ENCODE measurements around the gene TM4SF20.
A peak's percentile ranks its signal among the peaks of the same experiment; 100 is the strongest.

The TM4SF20 gene

DNA sequence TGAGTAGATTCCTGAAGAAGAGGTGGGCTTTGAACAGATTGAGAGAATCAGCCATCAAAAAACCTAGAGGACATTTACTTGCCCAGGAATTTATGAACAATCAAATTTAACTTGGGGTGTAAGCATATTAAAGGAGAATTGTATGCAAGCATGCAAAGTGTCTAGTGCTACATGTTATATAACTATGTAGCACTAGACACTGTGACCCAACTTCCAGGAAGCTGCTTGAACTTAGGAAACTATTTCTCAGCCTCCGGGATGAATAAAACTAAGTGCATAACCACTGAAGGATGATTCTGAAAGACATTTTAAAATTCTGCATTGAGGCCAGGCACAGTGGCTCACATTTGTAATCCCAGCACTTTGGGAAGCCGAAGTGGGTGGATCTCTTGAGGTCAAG is 41.7 kb downstream of the TM4SF20 start:
- Histone ChIP-seq H3K27me3 (ENCODE audit: control insufficient read depth in 1 of 2, insufficient read depth in 2 of 2, low read length in 2 of 2) (no peaks in the 10 kb centered on the region), H3K9ac (ENCODE audit: low read length in 2 of 2) (no peak overlapping the region), H3K36me3 (ENCODE audit: control insufficient read depth in 2 of 2, insufficient read depth in 2 of 2, low read length in 2 of 2) (peaks cover 6 to 18% of the 10 kb centered on the region in 2 donors), H3K4me3 (ENCODE audit: low read length in 2 of 2) (no peak overlapping the region), H3K9me3 (ENCODE audit: control insufficient read depth in 2 of 2, low read length in 2 of 2) (no peaks in the 10 kb centered on the region), H3K4me1 (ENCODE audit: control insufficient read depth, insufficient read depth, low read length) (no peaks in the 10 kb centered on the region), H3K27ac (ENCODE audit: low read length) (no peak overlapping the region)

DNA sequence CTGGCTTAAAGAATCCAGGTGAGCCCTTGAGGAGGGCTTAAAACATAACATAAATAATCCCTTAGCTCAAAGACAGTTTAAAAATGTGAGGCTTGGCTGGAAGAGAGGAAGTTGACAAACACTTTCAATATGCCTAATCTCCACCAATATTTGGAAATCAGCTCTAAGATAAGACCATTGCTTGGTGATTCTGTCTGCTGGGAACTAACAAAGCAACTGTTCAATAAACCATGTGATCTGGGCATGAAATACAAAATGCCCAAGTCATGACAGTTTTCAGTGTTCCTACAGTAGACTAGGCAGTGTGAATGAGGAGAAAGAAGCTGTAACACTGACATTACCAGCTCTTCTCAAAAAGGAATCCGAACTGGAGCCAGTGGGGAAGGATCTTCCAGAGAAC is 43.4 kb downstream of the TM4SF20 start:
- Histone ChIP-seq H3K9ac (ENCODE audit: low read length in 2 of 2) (no peak overlapping the region), H3K9me3 (ENCODE audit: control insufficient read depth in 2 of 2, low read length in 2 of 2) (no peaks in the 10 kb centered on the region), H3K4me3 (ENCODE audit: low read length in 2 of 2) (no peak overlapping the region), H3K4me1 (ENCODE audit: control insufficient read depth, insufficient read depth, low read length) (no peaks in the 10 kb centered on the region), H3K36me3 (ENCODE audit: control insufficient read depth in 2 of 2, insufficient read depth in 2 of 2, low read length in 2 of 2) (peaks cover 6 to 18% of the 10 kb centered on the region in 2 donors), H3K27ac (ENCODE audit: low read length) (no peak overlapping the region), H3K27me3 (ENCODE audit: control insufficient read depth in 1 of 2, insufficient read depth in 2 of 2, low read length in 2 of 2) (no peaks in the 10 kb centered on the region)

DNA sequence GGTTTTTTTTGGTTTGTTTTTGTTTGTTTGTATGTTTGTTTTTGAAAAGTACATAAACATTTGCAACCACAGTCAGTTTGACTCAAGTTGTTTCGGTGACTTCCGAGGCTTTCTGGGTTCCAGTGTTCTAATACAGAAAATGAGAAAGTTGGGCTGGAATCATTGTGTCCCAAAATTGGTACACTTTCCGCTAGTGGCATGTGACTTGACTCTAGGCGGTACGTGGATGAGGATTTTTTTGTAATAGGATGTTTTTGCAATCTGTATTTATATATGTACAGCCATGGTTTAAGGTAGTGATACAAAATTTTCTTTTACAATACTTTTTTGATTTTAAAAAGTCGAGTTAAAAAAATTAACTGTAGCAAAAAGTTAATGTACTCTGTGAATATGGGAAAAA is 52.3 kb downstream of the TM4SF20 start:
- Histone ChIP-seq H3K36me3 (ENCODE audit: control insufficient read depth in 2 of 2, insufficient read depth in 2 of 2, low read length in 2 of 2) (no peaks in the 10 kb centered on the region), H3K9ac (ENCODE audit: low read length in 2 of 2) (no peak overlapping the region), H3K27me3 (ENCODE audit: control insufficient read depth in 1 of 2, insufficient read depth in 2 of 2, low read length in 2 of 2) (no peaks in the 10 kb centered on the region), H3K9me3 (ENCODE audit: control insufficient read depth in 2 of 2, low read length in 2 of 2) (no peaks in the 10 kb centered on the region), H3K27ac (ENCODE audit: low read length) (no peak overlapping the region), H3K4me3 (ENCODE audit: low read length in 2 of 2) (no peak overlapping the region), H3K4me1 (ENCODE audit: control insufficient read depth, insufficient read depth, low read length) (no peaks in the 10 kb centered on the region)

DNA sequence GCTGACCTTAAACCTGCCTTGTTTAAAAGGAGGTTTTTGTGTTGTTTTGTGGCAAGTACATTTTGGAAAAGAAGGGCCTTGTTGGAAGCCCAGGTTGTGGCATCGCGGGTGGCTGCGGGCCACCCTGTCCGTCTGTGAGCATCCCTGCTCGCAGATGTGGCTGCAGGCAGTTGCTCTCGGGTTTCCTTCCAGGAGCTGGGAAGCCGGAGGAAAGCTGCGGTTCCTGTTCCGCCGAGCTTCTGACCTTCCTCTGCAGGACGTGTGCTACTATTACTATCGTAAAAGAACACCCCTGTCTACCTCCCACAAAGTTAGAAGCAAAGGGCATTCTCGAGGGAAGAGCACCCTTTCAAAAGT is 53.3 kb downstream of the TM4SF20 start:
- H3K36me3 ChIP-seq (ENCODE audit: control insufficient read depth in 2 of 2, insufficient read depth in 2 of 2, low read length in 2 of 2): no peaks in the 10 kb centered on the region
- H3K4me1 ChIP-seq (ENCODE audit: control insufficient read depth, insufficient read depth, low read length): no peaks in the 10 kb centered on the region
- peak overlapping the region; percentile 89 to 90 for H3K4me3 ChIP-seq (ENCODE audit: low read length in 2 of 2)
- H3K9me3 ChIP-seq (ENCODE audit: control insufficient read depth in 2 of 2, low read length in 2 of 2): no peaks in the 10 kb centered on the region
- H3K27me3 ChIP-seq (ENCODE audit: control insufficient read depth in 1 of 2, insufficient read depth in 2 of 2, low read length in 2 of 2): no peaks in the 10 kb centered on the region
- peak overlapping the region; percentile 87 to 94 for H3K9ac ChIP-seq (ENCODE audit: low read length in 2 of 2)
- peak overlapping the region; percentile 80 for H3K27ac ChIP-seq (ENCODE audit: low read length)

DNA sequence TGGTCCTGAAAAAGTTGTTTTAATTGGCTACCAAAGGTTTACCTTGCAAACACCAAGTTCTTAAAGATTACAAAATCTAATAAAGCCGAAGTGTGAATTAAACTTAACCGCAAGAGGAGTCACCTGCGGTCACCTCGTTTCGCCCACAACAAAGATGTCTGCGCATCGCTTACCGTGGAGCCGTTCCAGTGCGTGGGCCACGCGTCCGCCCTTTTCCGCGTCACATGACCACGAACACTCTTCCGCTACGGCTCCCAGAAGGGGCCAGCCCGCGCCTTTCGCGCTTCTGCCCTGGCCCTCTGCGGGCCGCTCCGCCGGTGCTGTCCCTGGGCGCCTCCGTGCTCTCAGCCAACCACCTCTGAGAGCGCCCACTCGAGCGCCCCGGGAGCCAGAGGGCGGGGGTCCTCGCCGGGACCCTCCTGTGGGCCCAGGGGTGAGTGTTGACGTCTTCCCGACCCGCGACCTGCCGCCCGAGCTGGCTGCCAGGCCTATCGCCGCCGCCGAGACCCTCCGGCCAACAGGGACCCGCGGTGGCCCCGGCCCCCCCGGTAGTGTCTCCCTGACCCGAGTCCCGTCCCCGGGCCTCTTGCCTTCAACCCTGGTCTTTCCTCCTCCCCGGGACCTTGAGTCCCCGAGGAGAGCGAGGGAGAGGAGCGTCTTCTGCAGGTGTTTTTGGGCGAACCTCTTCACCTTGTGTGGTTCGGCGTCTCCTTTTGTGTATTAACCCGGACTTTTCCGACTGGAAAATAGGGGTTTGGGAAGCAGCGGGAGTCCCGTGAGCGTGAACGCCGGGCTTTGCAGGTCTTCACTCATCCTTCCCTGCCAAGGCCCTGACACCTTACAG is 53.9 kb downstream of the TM4SF20 start, which contains the start of gene MFF:
Gene MFF (plus strand): TSS at position 257 of the 844 bp plus-strand sequence. CDS start 5,415 bp downstream, outside the sequence.
- H3K27ac ChIP-seq (ENCODE audit: low read length): peak within 1 kb of the TSS; percentile 80
- H3K36me3 ChIP-seq (ENCODE audit: control insufficient read depth in 2 of 2, insufficient read depth in 2 of 2, low read length in 2 of 2): no peaks in the 10 kb centered on the region
- H3K27me3 ChIP-seq (ENCODE audit: control insufficient read depth in 1 of 2, insufficient read depth in 2 of 2, low read length in 2 of 2): no peaks in the 10 kb centered on the region
- no peaks in the 10 kb centered on the region for H3K9me3 ChIP-seq (ENCODE audit: control insufficient read depth in 2 of 2, low read length in 2 of 2)
- H3K4me1 ChIP-seq (ENCODE audit: control insufficient read depth, insufficient read depth, low read length): no peaks in the 10 kb centered on the region
- H3K4me3 ChIP-seq (ENCODE audit: low read length in 2 of 2): peak within 1 kb of the TSS; percentile 89 to 90
- H3K9ac ChIP-seq (ENCODE audit: low read length in 2 of 2): peak within 1 kb of the TSS; percentile 87 to 94

DNA sequence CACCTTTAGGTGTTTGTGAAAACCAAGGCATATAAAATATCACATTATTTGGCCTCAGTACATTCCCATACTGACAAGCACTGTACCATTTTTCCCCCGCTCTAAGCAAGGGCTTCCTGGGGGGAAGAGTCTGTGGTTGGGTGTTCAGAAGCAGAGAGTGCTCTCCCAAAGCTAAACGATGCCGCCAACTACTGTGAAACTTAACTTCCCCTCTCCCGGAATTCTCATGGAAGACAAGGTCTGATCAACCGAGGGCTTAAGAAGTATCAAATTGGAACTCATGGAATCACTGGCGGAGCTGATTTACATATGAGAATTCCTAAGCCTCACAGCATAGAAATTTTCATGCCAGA is 54.5 kb downstream of the TM4SF20 start:
- no peaks in the 10 kb centered on the region for H3K36me3 ChIP-seq (ENCODE audit: control insufficient read depth in 2 of 2, insufficient read depth in 2 of 2, low read length in 2 of 2)
- H3K9me3 ChIP-seq (ENCODE audit: control insufficient read depth in 2 of 2, low read length in 2 of 2): no peaks in the 10 kb centered on the region
- peak overlapping the region; percentile 89 to 90 for H3K4me3 ChIP-seq (ENCODE audit: low read length in 2 of 2)
- H3K4me1 ChIP-seq (ENCODE audit: control insufficient read depth, insufficient read depth, low read length): no peaks in the 10 kb centered on the region
- H3K27ac ChIP-seq (ENCODE audit: low read length): peak overlapping the region; percentile 80
- H3K27me3 ChIP-seq (ENCODE audit: control insufficient read depth in 1 of 2, insufficient read depth in 2 of 2, low read length in 2 of 2): no peaks in the 10 kb centered on the region
- H3K9ac ChIP-seq (ENCODE audit: low read length in 2 of 2): peak overlapping the region; percentile 87 to 94

DNA sequence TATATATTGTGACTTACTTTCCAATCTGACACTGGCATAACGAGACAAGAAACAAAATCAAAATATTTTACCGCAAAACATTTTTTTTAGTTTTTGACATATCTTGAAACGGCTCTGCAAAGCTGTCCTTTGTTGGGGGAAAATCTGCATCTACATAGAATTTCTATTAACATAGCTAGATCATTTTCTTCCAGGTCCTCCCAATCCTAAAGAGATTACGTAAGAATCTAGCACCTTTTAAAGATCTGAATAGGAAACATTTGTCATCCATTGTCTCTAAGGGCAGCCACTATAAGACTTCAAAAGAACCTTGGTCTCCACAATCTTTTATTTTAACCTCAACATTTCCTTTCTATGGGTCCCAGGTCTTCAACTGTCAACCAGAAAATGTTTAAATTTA is 55.3 kb downstream of the TM4SF20 start:
- Histone ChIP-seq H3K27ac (ENCODE audit: low read length) (no peak overlapping the region), H3K9me3 (ENCODE audit: control insufficient read depth in 2 of 2, low read length in 2 of 2) (no peaks in the 10 kb centered on the region), H3K9ac (ENCODE audit: low read length in 2 of 2) (no peak overlapping the region), H3K4me1 (ENCODE audit: control insufficient read depth, insufficient read depth, low read length) (no peaks in the 10 kb centered on the region), H3K4me3 (ENCODE audit: low read length in 2 of 2) (peak overlapping the region; percentile 89 to 90), H3K36me3 (ENCODE audit: control insufficient read depth in 2 of 2, insufficient read depth in 2 of 2, low read length in 2 of 2) (no peaks in the 10 kb centered on the region), H3K27me3 (ENCODE audit: control insufficient read depth in 1 of 2, insufficient read depth in 2 of 2, low read length in 2 of 2) (no peaks in the 10 kb centered on the region)

DNA sequence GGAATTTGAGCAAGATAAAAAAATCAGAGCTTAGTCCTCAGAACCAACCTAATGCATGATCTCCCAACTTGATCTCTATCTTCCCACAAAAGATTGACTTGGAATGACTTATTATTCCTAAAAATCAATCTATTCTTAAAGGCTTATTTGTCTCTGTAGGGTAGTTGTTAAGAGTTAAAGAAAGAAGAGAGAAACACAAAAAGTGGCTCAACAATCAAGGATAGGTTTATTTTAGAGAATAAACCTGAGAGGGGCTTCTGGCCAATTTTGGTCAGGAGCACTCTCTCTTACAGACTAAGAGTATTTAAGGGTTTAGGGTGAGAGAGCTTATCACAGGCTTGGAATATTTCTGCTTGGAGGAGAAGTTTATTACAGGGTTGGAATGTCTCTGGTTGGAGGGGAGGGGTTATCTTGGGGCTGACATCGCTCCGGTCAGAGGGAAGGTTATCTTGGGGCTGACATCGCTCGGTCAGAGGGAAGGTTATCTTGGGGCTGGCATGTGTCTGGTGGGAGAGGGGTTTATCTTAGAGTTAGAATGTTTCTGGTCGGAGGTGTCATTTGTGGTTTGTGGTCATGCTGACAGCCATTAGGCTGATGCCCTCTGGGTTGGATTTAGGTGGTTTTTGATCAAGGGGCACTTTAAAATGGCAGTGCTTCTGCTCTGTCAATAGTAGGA is 56.4 kb downstream of the TM4SF20 start:
- no peaks in the 10 kb centered on the region for H3K9me3 ChIP-seq (ENCODE audit: control insufficient read depth in 2 of 2, low read length in 2 of 2)
- H3K27ac ChIP-seq (ENCODE audit: low read length): no peak overlapping the region
- no peaks in the 10 kb centered on the region for H3K4me1 ChIP-seq (ENCODE audit: control insufficient read depth, insufficient read depth, low read length)
- no peak overlapping the region for H3K4me3 ChIP-seq (ENCODE audit: low read length in 2 of 2)
- no peaks in the 10 kb centered on the region for H3K27me3 ChIP-seq (ENCODE audit: control insufficient read depth in 1 of 2, insufficient read depth in 2 of 2, low read length in 2 of 2)
- no peak overlapping the region for H3K9ac ChIP-seq (ENCODE audit: low read length in 2 of 2)
- H3K36me3 ChIP-seq (ENCODE audit: control insufficient read depth in 2 of 2, insufficient read depth in 2 of 2, low read length in 2 of 2): no peaks in the 10 kb centered on the region

DNA sequence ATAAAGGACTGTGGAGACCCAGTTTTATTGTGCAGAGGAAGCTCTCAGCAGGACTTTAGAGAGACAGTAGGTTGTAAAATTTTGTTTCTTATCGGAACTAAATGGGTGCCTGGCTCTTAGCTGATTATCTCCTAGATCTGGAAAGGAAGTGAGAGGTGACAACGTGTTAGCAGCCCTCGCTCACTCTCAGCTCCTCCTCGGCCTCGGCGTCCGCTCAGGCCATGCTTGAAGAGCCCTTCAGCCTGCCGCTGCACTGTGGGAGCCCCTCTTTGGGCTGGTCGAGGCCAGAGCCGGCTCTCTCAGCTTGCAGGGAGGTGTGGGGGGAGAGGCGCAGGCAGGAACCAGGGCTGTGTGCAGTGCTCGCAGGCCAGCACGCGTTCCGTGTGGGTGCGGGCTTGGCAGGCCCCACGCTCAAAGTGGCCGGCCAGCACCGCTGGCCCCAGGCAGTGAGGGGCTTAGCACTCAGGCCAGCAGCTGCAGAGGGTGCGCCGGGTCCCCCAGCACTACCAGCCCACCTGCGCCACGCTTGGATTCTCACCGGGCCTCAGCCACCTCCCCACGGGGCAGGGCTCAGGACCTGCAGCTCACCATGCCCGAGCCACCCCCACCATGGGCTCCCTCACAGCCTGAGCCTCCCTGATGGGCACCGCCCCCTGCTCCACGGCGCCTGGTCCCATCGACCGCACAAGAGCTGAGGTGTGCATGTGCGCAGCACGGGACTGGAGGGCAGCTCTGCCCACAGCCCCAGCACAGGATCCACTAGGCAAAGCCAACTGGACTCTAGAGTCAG is 58.6 kb downstream of the TM4SF20 start:
- Histone ChIP-seq H3K9ac (ENCODE audit: low read length in 2 of 2) (no peak overlapping the region), H3K27ac (ENCODE audit: low read length) (no peak overlapping the region), H3K4me3 (ENCODE audit: low read length in 2 of 2) (no peak overlapping the region), H3K9me3 (ENCODE audit: control insufficient read depth in 2 of 2, low read length in 2 of 2) (no peaks in the 10 kb centered on the region), H3K4me1 (ENCODE audit: control insufficient read depth, insufficient read depth, low read length) (no peaks in the 10 kb centered on the region), H3K27me3 (ENCODE audit: control insufficient read depth in 1 of 2, insufficient read depth in 2 of 2, low read length in 2 of 2) (no peaks in the 10 kb centered on the region), H3K36me3 (ENCODE audit: control insufficient read depth in 2 of 2, insufficient read depth in 2 of 2, low read length in 2 of 2) (no peaks in the 10 kb centered on the region)

DNA sequence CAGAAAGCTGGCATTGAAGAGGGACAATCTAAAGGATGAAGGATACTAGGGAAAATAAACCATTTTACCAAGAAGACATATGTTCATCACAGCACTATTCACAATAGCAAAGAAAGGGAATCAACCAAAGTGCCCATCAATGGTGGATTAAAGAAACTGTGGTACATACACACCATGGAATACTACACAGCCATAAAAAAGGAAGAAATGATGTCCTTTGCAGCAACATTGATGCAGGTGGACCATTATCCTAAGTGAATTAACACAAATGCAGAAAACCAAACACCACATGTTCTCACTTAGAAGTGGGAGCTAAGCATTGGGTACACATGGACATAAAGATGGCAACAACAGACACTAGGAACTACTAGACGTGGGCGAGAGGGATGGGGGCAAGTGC is 61.3 kb downstream of the TM4SF20 start:
- Histone ChIP-seq H3K27ac (ENCODE audit: low read length) (no peak overlapping the region), H3K4me3 (ENCODE audit: low read length in 2 of 2) (no peak overlapping the region), H3K9me3 (ENCODE audit: control insufficient read depth in 2 of 2, low read length in 2 of 2) (no peaks in the 10 kb centered on the region), H3K4me1 (ENCODE audit: control insufficient read depth, insufficient read depth, low read length) (no peaks in the 10 kb centered on the region), H3K27me3 (ENCODE audit: control insufficient read depth in 1 of 2, insufficient read depth in 2 of 2, low read length in 2 of 2) (no peaks in the 10 kb centered on the region), H3K36me3 (ENCODE audit: control insufficient read depth in 2 of 2, insufficient read depth in 2 of 2, low read length in 2 of 2) (no peaks in the 10 kb centered on the region), H3K9ac (ENCODE audit: low read length in 2 of 2) (no peak overlapping the region)

Data from stomach smooth muscle (tissue), 2 donors.